WTC11 (cell line): ENCODE data around the gene NAPB.

Experiments
- CTCF ChIP-seq: fragments of 200-600 bp; IDR thresholded peaks from 2 replicates; pipeline ENCODE4 v1.8.0; 2022; ENCODE audit warnings: antibody characterized with exemption
- MXD4 ChIP-seq: fragments of 250-450 bp; sonication (Bioruptor Pico); IDR thresholded peaks from 2 replicates; pipeline ENCODE4 v1.8.0; 2021; ENCODE audit warnings: mild to moderate bottlenecking, moderate library complexity, borderline replicate concordance
- MYBL2 ChIP-seq: sonication (generic); formaldehyde crosslinking; IDR thresholded peaks from 2 replicates; pipeline ENCODE4 v1.8.1; 2023; ENCODE audit warnings: mild to moderate bottlenecking, moderate library complexity, missing genetic modification reagents
- NR2C2 ChIP-seq: sonication (generic); formaldehyde crosslinking; IDR thresholded peaks from 2 replicates; pipeline ENCODE4 v1.8.0; 2022; ENCODE audit warnings: mild to moderate bottlenecking, missing genetic modification reagents
- ZNF138 ChIP-seq: sonication (generic); formaldehyde crosslinking; conservative IDR thresholded peaks from 2 replicates; pipeline ENCODE4 v1.8.1; 2022; ENCODE audit warnings: mild to moderate bottlenecking, moderate library complexity, missing genetic modification reagents
- TF ChIP-seq, protein P1 (sequence below): sonication (generic); formaldehyde crosslinking; conservative IDR thresholded peaks from 2 replicates; pipeline ENCODE4 v1.8.1; 2023; ENCODE audit warnings: mild to moderate bottlenecking, low read depth, missing genetic modification reagents, moderate library complexity

- TF ChIP-seq MYBL2 (no peak), ZNF138 (CRISPR knock-in tag) (no peak), NR2C2 (CRISPR knock-in tag) (no peak), CTCF (no peak), MXD4 (CRISPR knock-in tag) (no peak)
- TF ChIP-seq, protein P1, sequence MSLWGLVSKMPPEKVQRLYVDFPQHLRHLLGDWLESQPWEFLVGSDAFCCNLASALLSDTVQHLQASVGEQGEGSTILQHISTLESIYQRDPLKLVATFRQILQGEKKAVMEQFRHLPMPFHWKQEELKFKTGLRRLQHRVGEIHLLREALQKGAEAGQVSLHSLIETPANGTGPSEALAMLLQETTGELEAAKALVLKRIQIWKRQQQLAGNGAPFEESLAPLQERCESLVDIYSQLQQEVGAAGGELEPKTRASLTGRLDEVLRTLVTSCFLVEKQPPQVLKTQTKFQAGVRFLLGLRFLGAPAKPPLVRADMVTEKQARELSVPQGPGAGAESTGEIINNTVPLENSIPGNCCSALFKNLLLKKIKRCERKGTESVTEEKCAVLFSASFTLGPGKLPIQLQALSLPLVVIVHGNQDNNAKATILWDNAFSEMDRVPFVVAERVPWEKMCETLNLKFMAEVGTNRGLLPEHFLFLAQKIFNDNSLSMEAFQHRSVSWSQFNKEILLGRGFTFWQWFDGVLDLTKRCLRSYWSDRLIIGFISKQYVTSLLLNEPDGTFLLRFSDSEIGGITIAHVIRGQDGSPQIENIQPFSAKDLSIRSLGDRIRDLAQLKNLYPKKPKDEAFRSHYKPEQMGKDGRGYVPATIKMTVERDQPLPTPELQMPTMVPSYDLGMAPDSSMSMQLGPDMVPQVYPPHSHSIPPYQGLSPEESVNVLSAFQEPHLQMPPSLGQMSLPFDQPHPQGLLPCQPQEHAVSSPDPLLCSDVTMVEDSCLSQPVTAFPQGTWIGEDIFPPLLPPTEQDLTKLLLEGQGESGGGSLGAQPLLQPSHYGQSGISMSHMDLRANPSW (CRISPR knock-in tag) = no peak
Observed at GRCh38 chr20:23437126-23437899, 16.0 kb upstream of the NAPB start.
